HEK293T (cell line): ENCODE results near the gene COL9A2.
A peak's percentile ranks its signal among the peaks of the same experiment; 100 is the strongest.

Experiments used
- ARNT ChIP-seq: fragments of 450-650 bp; IDR thresholded peaks from 2 replicates; pipeline ENCODE4 v1.6.1; 2017; ENCODE audit warnings: mild to moderate bottlenecking
- BHLHE40 ChIP-seq: fragments of 450-650 bp; IDR thresholded peaks from 2 replicates; pipeline ENCODE4 v1.6.1; 2016; ENCODE audit warnings: mild to moderate bottlenecking, moderate library complexity, borderline replicate concordance
- ELF4 ChIP-seq: fragments of 450-650 bp; IDR thresholded peaks from 2 replicates; pipeline ENCODE4 v1.6.1; 2017; ENCODE audit warnings: antibody characterized with exemption
- FOXA1 ChIP-seq: fragments of 450-650 bp; IDR thresholded peaks from 2 replicates; pipeline ENCODE4 v1.6.1; 2016; ENCODE audit warnings: mild to moderate bottlenecking
- FOXK2 ChIP-seq: fragments of 450-650 bp; IDR thresholded peaks from 2 replicates; pipeline ENCODE4 v1.6.1; 2016; ENCODE audit warnings: mild to moderate bottlenecking
- FOXM1 ChIP-seq: fragments of 450-650 bp; IDR thresholded peaks from 2 replicates; pipeline ENCODE4 v1.6.1; 2017; ENCODE audit warnings: mild to moderate bottlenecking, borderline replicate concordance
- HDGF ChIP-seq: fragments of 450-650 bp; IDR thresholded peaks from 2 replicates; pipeline ENCODE4 v1.6.1; 2017; ENCODE audit warnings: antibody characterized with exemption, borderline replicate concordance
- LEF1 ChIP-seq: fragments of 450-650 bp; IDR thresholded peaks from 2 replicates; pipeline ENCODE4 v1.6.1; 2017; ENCODE audit warnings: mild to moderate bottlenecking, borderline replicate concordance
- PKNOX1 ChIP-seq: fragments of 450-650 bp; IDR thresholded peaks from 2 replicates; pipeline ENCODE4 v1.6.1; 2016
- SP1 ChIP-seq: fragments of 450-650 bp; IDR thresholded peaks from 2 replicates; pipeline ENCODE4 v1.6.1; 2017
- SUZ12 ChIP-seq: fragments of 450-650 bp; IDR thresholded peaks from 2 replicates; pipeline ENCODE4 v1.6.1; 2016; ENCODE audit warnings: mild to moderate bottlenecking
- TARDBP ChIP-seq: fragments of 450-650 bp; IDR thresholded peaks from 2 replicates; pipeline ENCODE4 v1.6.1; 2016
- ZNF384 ChIP-seq: fragments of 450-650 bp; IDR thresholded peaks from 2 replicates; pipeline ENCODE4 v1.6.1; 2016

- TF ChIP-seq TARDBP (no peak), ZNF384 (no peak), ELF4 (no peak), HDGF (no peak), SP1 (no peak), LEF1 (no peak), FOXM1 (no peak), ARNT (no peak), FOXK2 (no peak), FOXA1 (no peak), PKNOX1 (0 out of 2 replicates have a peak, but pooled peaks have one; percentile 12), SUZ12 (no peak), BHLHE40 (no peak)
Measured at GRCh38 chr1:40256401-40257084, 60.5 kb downstream of the COL9A2 start.
